DOHH2 (cell line): ENCODE measurements around the gene SYP.

Experiments used
- EZH2phosphoT487 ChIP-seq: fragments of 200-600 bp; sonication (generic); IDR thresholded peaks from 2 replicates; pipeline ENCODE4 v1.6.1; 2017; ENCODE audit warnings: borderline replicate concordance, mild to moderate bottlenecking, antibody characterized with exemption, low read length, moderate library complexity, mixed read lengths
- TF ChIP-seq, protein P1 (sequence below): fragments of 200-600 bp; sonication (generic); IDR thresholded peaks from one replicate; pipeline ENCODE4 v1.5.1; 2014; ENCODE audit warnings: antibody characterized with exemption, mild to moderate bottlenecking, low read depth, low read length; ENCODE audit not compliant: poor library complexity, severe bottlenecking

GRCh38 chrX:49171752-49172279 is 28.2 kb downstream of the SYP start, which contains the start of gene PLP2:
- TF ChIP-seq, protein P1, sequence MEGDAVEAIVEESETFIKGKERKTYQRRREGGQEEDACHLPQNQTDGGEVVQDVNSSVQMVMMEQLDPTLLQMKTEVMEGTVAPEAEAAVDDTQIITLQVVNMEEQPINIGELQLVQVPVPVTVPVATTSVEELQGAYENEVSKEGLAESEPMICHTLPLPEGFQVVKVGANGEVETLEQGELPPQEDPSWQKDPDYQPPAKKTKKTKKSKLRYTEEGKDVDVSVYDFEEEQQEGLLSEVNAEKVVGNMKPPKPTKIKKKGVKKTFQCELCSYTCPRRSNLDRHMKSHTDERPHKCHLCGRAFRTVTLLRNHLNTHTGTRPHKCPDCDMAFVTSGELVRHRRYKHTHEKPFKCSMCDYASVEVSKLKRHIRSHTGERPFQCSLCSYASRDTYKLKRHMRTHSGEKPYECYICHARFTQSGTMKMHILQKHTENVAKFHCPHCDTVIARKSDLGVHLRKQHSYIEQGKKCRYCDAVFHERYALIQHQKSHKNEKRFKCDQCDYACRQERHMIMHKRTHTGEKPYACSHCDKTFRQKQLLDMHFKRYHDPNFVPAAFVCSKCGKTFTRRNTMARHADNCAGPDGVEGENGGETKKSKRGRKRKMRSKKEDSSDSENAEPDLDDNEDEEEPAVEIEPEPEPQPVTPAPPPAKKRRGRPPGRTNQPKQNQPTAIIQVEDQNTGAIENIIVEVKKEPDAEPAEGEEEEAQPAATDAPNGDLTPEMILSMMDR = no peak
- TF ChIP-seq EZH2phosphoT487 = no peak
